Liver (tissue), 9 donors: ENCODE measurements around the gene NUDT16. TPM values are rescaled to one million over a fixed set of nuclear protein-coding genes. Genes with fewer than 3 reads are reported as not detected.

Experiments used
- DNase-seq: peaks from one replicate; pipeline ENCODE4 v3.0.0-alpha.2; 2017; ENCODE audit warnings: low spot score
- H3K27ac ChIP-seq, 2 donors: one replicate each; pipeline ENCODE4 v1.7.0; 2013; ENCODE audit warnings: inconsistent platforms in 2 of 2, low read length in 2 of 2, control low read depth in 1 of 2, low read depth in 1 of 2, mild to moderate bottlenecking in 1 of 2
- H3K27me3 ChIP-seq, 4 donors: one replicate each; pipeline versions ENCODE4 v1.6.1 to v1.7.0; 2013; ENCODE audit warnings: low read length in 3 of 4, inconsistent platforms in 1 of 4, mild to moderate bottlenecking in 1 of 4, moderate library complexity in 1 of 4; ENCODE audit not compliant: control insufficient read depth in 4 of 4, insufficient read depth in 4 of 4
- H3K36me3 ChIP-seq, 4 donors: one replicate each; pipeline versions ENCODE4 v1.6.1 to v1.7.0; 2013; ENCODE audit warnings: low read length in 3 of 4, mild to moderate bottlenecking in 3 of 4, low read depth in 1 of 4, moderate library complexity in 1 of 4; ENCODE audit not compliant: control insufficient read depth in 4 of 4, insufficient read depth in 3 of 4
- H3K4me1 ChIP-seq, 4 donors: one replicate each; pipeline versions ENCODE4 v1.6.1 to v1.7.0; 2013; ENCODE audit warnings: low read length in 3 of 4, mild to moderate bottlenecking in 3 of 4, moderate library complexity in 1 of 4; ENCODE audit not compliant: control insufficient read depth in 4 of 4, insufficient read depth in 4 of 4
- H3K4me3 ChIP-seq, 3 donors: one replicate each; pipeline versions ENCODE4 v1.6.1 to v1.7.0; 2013; ENCODE audit warnings: low read length in 3 of 3, control low read depth in 1 of 3, low read depth in 1 of 3, mild to moderate bottlenecking in 1 of 3
- H3K9ac ChIP-seq, 2 donors: one replicate each; pipeline ENCODE4 v1.7.0; 2013; ENCODE audit warnings: low read length in 2 of 2, mild to moderate bottlenecking in 2 of 2, moderate library complexity in 2 of 2, control low read depth in 1 of 2, low read depth in 1 of 2
- H3K9me3 ChIP-seq, 4 donors: one replicate each; pipeline versions ENCODE4 v1.6.1 to v1.7.0; 2013; ENCODE audit warnings: low read length in 3 of 4; ENCODE audit not compliant: control insufficient read depth in 4 of 4
- ATF3 ChIP-seq: IDR thresholded peaks from 2 replicates; pipeline ENCODE4 v1.6.1; 2016; ENCODE audit warnings: antibody characterized with exemption
- FOXA1 ChIP-seq: IDR thresholded peaks from 2 replicates; pipeline ENCODE4 v1.6.1; 2016; ENCODE audit warnings: antibody characterized with exemption
- FOXA2 ChIP-seq: IDR thresholded peaks from 2 replicates; pipeline ENCODE4 v1.6.1; 2016; ENCODE audit warnings: antibody characterized with exemption
- GABPA ChIP-seq, 2 donors: IDR thresholded peaks in 1 of 2; conservative IDR thresholded peaks in 1 of 2; 2 replicates each; pipeline ENCODE4 v1.6.1; 2016; ENCODE audit warnings: antibody characterized with exemption in 2 of 2, mild to moderate bottlenecking in 1 of 2, moderate library complexity in 1 of 2
- HNF4A ChIP-seq, 2 donors: conservative IDR thresholded peaks; 2 replicates each; pipeline ENCODE4 v1.6.1; 2016; ENCODE audit warnings: antibody characterized with exemption in 2 of 2, mild to moderate bottlenecking in 2 of 2
- HNF4G ChIP-seq: IDR thresholded peaks from 2 replicates; pipeline ENCODE4 v1.6.1; 2016; ENCODE audit warnings: antibody characterized with exemption
- JUND ChIP-seq, 2 donors: IDR thresholded peaks; 2 replicates each; pipeline ENCODE4 v1.6.1; 2016; ENCODE audit warnings: antibody characterized with exemption in 2 of 2
- NR2F2 ChIP-seq: IDR thresholded peaks from 2 replicates; pipeline ENCODE4 v1.6.1; 2016; ENCODE audit warnings: antibody characterized with exemption
- RAD21 ChIP-seq, 2 donors: IDR thresholded peaks; 2 replicates each; pipeline ENCODE4 v1.6.1; 2016; ENCODE audit warnings: antibody characterized with exemption in 2 of 2, mild to moderate bottlenecking in 2 of 2
- RXRA ChIP-seq, 2 donors: IDR thresholded peaks; 2 replicates each; pipeline ENCODE4 v1.6.1; 2017 to 2018; ENCODE audit warnings: antibody characterized with exemption in 2 of 2, mild to moderate bottlenecking in 1 of 2
- SP1 ChIP-seq: IDR thresholded peaks from 2 replicates; pipeline ENCODE4 v1.6.1; 2018; ENCODE audit warnings: antibody characterized with exemption, mild to moderate bottlenecking
- YY1 ChIP-seq: IDR thresholded peaks from 2 replicates; pipeline ENCODE4 v1.6.1; 2016; ENCODE audit warnings: antibody characterized with exemption, mild to moderate bottlenecking
- WGBS: extraction: QIAGEN DNeasy Blood & Tissue Kit; methylation state at CpG from one replicate; pipeline ENCODE4 v1.1.7; 2013; 5-methylcytosine and 5-hydroxymethylcytosine counted together
- polyA plus RNA-seq, 2 donors: library from polyadenylated mRNA; stranded (reverse) in 1 of 2; unstranded in 1 of 2; fragments of 200-250 nt in 1 of 2; fragments of >200 nt in 1 of 2; fragmentation: Nextera tagmentation in 1 of 2; extraction: Ambion mirVana in 1 of 2; gene quantifications; one replicate each; pipeline versions ENCODE4 v1.2.1 to v1.2.3, GENCODE V29; 2013 to 2015
- total RNA-seq, 2 donors: library from RNA; depleted of rRNA; stranded (reverse); fragments of >200 nt; gene quantifications; one replicate each; pipeline ENCODE4 v1.2.3, GENCODE V29; 2014
- TF ChIP-seq, protein P1 (sequence below): fragments of 150-350 bp; IDR thresholded peaks from 2 replicates; pipeline ENCODE4 v1.5.1; 2017; ENCODE audit warnings: improper control_type of control experiment, low read depth, low read length; ENCODE audit not compliant: missing input control
- TF ChIP-seq, protein P2 (sequence below): IDR thresholded peaks from 2 replicates; pipeline ENCODE4 v1.6.1; 2016; ENCODE audit warnings: antibody characterized with exemption
- TF ChIP-seq, protein P3 (sequence below): IDR thresholded peaks from 2 replicates; pipeline ENCODE4 v1.6.1; 2016; ENCODE audit warnings: antibody characterized with exemption, mild to moderate bottlenecking
- donor health status: healthy.
- donor health status: healthy.
- donor health status: healthy.
- donor health status: healthy.
- donor health status: healthy.

Gene NUDT16
- total and polyA plus RNA-seq, 4 donors = 11.3 to 33.0 (median 17.1) TPM

DNA sequence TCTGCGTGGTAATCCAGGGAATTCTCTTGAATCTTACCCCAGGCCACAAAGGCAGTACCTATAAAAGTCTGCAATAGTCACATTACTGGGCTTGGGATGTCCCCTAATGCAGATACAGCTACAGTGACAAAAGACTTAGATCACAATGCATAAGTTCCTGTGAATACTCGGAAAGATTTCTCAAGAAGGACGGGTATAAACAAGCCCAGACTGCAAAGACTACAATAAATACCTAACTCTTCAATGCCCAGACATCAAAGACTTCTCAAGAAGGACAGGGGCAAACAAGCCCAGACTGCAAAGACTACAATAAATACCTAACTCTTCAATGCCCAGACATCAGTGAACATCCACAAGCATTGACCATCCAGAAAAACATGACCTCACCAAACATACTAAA is 50.9 kb downstream of the NUDT16 start:
- 92% methylated on average over 3 of the region's 3 CpGs for WGBS
- TF ChIP-seq, protein P1, sequence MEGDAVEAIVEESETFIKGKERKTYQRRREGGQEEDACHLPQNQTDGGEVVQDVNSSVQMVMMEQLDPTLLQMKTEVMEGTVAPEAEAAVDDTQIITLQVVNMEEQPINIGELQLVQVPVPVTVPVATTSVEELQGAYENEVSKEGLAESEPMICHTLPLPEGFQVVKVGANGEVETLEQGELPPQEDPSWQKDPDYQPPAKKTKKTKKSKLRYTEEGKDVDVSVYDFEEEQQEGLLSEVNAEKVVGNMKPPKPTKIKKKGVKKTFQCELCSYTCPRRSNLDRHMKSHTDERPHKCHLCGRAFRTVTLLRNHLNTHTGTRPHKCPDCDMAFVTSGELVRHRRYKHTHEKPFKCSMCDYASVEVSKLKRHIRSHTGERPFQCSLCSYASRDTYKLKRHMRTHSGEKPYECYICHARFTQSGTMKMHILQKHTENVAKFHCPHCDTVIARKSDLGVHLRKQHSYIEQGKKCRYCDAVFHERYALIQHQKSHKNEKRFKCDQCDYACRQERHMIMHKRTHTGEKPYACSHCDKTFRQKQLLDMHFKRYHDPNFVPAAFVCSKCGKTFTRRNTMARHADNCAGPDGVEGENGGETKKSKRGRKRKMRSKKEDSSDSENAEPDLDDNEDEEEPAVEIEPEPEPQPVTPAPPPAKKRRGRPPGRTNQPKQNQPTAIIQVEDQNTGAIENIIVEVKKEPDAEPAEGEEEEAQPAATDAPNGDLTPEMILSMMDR = no peak
- no peak for TF ChIP-seq GABPA (IDR thresholded peaks at IDR 0.05 in 1 of 2, conservative IDR thresholded peaks at IDR 0.05 in 1 of 2)
- no peak for TF ChIP-seq HNF4A (conservative IDR thresholded peaks at IDR 0.05)
- no peak for TF ChIP-seq FOXA2
- TF ChIP-seq SP1 = no peak
- TF ChIP-seq NR2F2 = no peak
- TF ChIP-seq RXRA (IDR thresholded peaks at IDR 0.05) = no peak
- no peak for TF ChIP-seq FOXA1
- TF ChIP-seq YY1 = no peak
- no peak for TF ChIP-seq RAD21 (IDR thresholded peaks at IDR 0.05)
- TF ChIP-seq ATF3 = no peak
- TF ChIP-seq, protein P2, sequence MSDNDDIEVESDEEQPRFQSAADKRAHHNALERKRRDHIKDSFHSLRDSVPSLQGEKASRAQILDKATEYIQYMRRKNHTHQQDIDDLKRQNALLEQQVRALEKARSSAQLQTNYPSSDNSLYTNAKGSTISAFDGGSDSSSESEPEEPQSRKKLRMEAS = no peak
- TF ChIP-seq, protein P3, sequence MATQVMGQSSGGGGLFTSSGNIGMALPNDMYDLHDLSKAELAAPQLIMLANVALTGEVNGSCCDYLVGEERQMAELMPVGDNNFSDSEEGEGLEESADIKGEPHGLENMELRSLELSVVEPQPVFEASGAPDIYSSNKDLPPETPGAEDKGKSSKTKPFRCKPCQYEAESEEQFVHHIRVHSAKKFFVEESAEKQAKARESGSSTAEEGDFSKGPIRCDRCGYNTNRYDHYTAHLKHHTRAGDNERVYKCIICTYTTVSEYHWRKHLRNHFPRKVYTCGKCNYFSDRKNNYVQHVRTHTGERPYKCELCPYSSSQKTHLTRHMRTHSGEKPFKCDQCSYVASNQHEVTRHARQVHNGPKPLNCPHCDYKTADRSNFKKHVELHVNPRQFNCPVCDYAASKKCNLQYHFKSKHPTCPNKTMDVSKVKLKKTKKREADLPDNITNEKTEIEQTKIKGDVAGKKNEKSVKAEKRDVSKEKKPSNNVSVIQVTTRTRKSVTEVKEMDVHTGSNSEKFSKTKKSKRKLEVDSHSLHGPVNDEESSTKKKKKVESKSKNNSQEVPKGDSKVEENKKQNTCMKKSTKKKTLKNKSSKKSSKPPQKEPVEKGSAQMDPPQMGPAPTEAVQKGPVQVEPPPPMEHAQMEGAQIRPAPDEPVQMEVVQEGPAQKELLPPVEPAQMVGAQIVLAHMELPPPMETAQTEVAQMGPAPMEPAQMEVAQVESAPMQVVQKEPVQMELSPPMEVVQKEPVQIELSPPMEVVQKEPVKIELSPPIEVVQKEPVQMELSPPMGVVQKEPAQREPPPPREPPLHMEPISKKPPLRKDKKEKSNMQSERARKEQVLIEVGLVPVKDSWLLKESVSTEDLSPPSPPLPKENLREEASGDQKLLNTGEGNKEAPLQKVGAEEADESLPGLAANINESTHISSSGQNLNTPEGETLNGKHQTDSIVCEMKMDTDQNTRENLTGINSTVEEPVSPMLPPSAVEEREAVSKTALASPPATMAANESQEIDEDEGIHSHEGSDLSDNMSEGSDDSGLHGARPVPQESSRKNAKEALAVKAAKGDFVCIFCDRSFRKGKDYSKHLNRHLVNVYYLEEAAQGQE = no peak

GRCh38 chr3:131435000-131435399 is 53.4 kb downstream of the NUDT16 start:
- no peaks in the 10 kb centered on the region for H3K27me3 ChIP-seq
- 97% methylated on average over 1 of the region's 1 CpG for WGBS
- no peak overlapping the region for H3K9ac ChIP-seq

More for the DNA sequence above, 50.9 kb downstream of the NUDT16 start:
- Histone ChIP-seq H3K4me1 (no peaks in the 10 kb centered on the region), H3K4me3 (no peak overlapping the region), H3K9me3 (no peaks in the 10 kb centered on the region), H3K27me3 (no peaks in the 10 kb centered on the region), H3K36me3 (no peaks in the 10 kb centered on the region), H3K27ac (no peak overlapping the region), H3K9ac (no peak overlapping the region)
- DNase-seq = no peak

More at GRCh38 chr3:131435000-131435399, 53.4 kb downstream of the NUDT16 start:
- DNase-seq = no peak
- no peak for TF ChIP-seq ATF3
- TF ChIP-seq GABPA (IDR thresholded peaks at IDR 0.05 in 1 of 2, conservative IDR thresholded peaks at IDR 0.05 in 1 of 2) = no peak
- TF ChIP-seq, protein P2 = no peak
- TF ChIP-seq YY1 = no peak
- no peak for TF ChIP-seq JUND (IDR thresholded peaks at IDR 0.05)
- TF ChIP-seq HNF4G = no peak
- TF ChIP-seq RAD21 (IDR thresholded peaks at IDR 0.05) = no peak
- no peak for TF ChIP-seq RXRA (IDR thresholded peaks at IDR 0.05)
- TF ChIP-seq NR2F2 = no peak
- Histone ChIP-seq H3K4me3 (no peak overlapping the region), H3K27ac (no peak overlapping the region), H3K9me3 (no peaks in the 10 kb centered on the region), H3K4me1 (no peaks in the 10 kb centered on the region), H3K36me3 (no peaks in the 10 kb centered on the region)

Other genes starting within 250 kb of the NUDT16 start
- gene MRPL3, start 121.2 kb downstream of the NUDT16 start, total RNA-seq = 10 to 100 TPM; 44.5 to 52.9 TPM
- 10 to 100 TPM; 35.7 to 50.6 TPM for gene MRPL3, start 121.2 kb downstream of the NUDT16 start, polyA plus RNA-seq